GM12878 (cell line): ENCODE measurements around the gene BBC3. TPM values are rescaled to one million over a fixed set of nuclear protein-coding genes. Genes with fewer than 3 reads are reported as not detected.

ENCODE experiments used
- ATAC-seq: fragments of 200-7000 bp; cut with Tn5 transposase; 3 replicates; pipeline ENCODE4 v1.9.1; 2020; ENCODE audit warnings: mild to moderate bottlenecking, moderate library complexity
- BruUV-seq: library from RNA; stranded (reverse); fragments of 400-500 nt; replicated peaks from 2 replicates; lab custom pipeline; 2021; lab: Mats Ljungman, UMichigan
- CTCF ChIA-PET: fragments of 300-600 bp; sonication (Branson Sonifier 250); formaldehyde crosslinking; extraction: SDS; loops from one replicate; lab custom pipeline; 2021; ENCODE audit warnings: inconsistent platforms; lab: Yijun Ruan, JAX
- POLR2A ChIA-PET: fragments of 350-600 bp; formaldehyde crosslinking; extraction: SDS; loops from one replicate; lab custom pipeline; 2021; ENCODE audit warnings: inconsistent platforms; lab: Charles Lee
- RAD21 ChIA-PET: fragments of 300-600 bp; sonication (Branson Sonifier 250); formaldehyde crosslinking; loops from one replicate; lab custom pipeline; 2023; ENCODE audit warnings: antibody characterized with exemption; ENCODE audit not compliant: unreplicated experiment; lab: Charles Lee
- SMC1A ChIA-PET: fragments of 300-600 bp; sonication (Branson Sonifier 250); formaldehyde crosslinking; loops from one replicate; lab custom pipeline; 2023; ENCODE audit not compliant: unreplicated experiment, uncharacterized antibody; lab: Charles Lee
- DNase-seq: peaks from one replicate; pipeline ENCODE4 v3.0.0-alpha.2; 2011; ENCODE audit warnings: low read depth, low spot score
- FAIRE-seq: peaks from 3 replicates; lab custom pipeline; 2011; peaks lifted over from hg19 to GRCh38; lab: Jason Lieb, UNC
- H2AFZ ChIP-seq: 2 replicates; pipeline ENCODE4 v1.6.0; 2011; ENCODE audit warnings: low read depth, low read length, control low read depth; ENCODE audit not compliant: control insufficient read depth
- H3K27ac ChIP-seq: 2 replicates; pipeline ENCODE4 v1.5.1; 2011; ENCODE audit warnings: control low read depth; ENCODE audit not compliant: control insufficient read depth, insufficient read depth
- H3K27me3 ChIP-seq, 2 experiments: replicated peaks in 1 of 2; 2 replicates each; pipeline versions ENCODE4 v1.6.0 to v1.6.1; 2011; ENCODE audit warnings: low read length in 1 of 2; ENCODE audit not compliant: control insufficient read depth in 2 of 2, insufficient read depth in 2 of 2
- H3K36me3 ChIP-seq, 2 experiments: 2 replicates each; pipeline ENCODE4 v1.5.1; 2011; ENCODE audit warnings: low read length in 1 of 2; ENCODE audit not compliant: control insufficient read depth in 2 of 2, insufficient read depth in 2 of 2
- H3K4me1 ChIP-seq: 2 replicates; pipeline ENCODE4 v1.6.1; 2011; ENCODE audit warnings: mild to moderate bottlenecking, low read length, moderate library complexity, mixed read lengths; ENCODE audit not compliant: control insufficient read depth, insufficient read depth
- H3K4me2 ChIP-seq: 2 replicates; pipeline ENCODE4 v1.6.0; 2011; ENCODE audit warnings: control low read depth; ENCODE audit not compliant: control insufficient read depth, insufficient read depth
- H3K4me3 ChIP-seq: fragments of 200-600 bp; sonication (generic); 2 replicates; pipeline ENCODE4 v1.5.1; 2016
- H3K79me2 ChIP-seq: 2 replicates; pipeline ENCODE4 v1.6.0; 2011; ENCODE audit warnings: low read length; ENCODE audit not compliant: control insufficient read depth, insufficient read depth
- H3K9ac ChIP-seq: 2 replicates; pipeline ENCODE4 v1.8.0; 2011; ENCODE audit warnings: low read length, control low read depth, mixed read lengths; ENCODE audit not compliant: control insufficient read depth, insufficient read depth
- H3K9me3 ChIP-seq: replicated peaks from 3 replicates; pipeline ENCODE4 v1.5.1; 2011; ENCODE audit warnings: mild to moderate bottlenecking, low read length; ENCODE audit not compliant: control insufficient read depth, insufficient read depth
- H4K20me1 ChIP-seq: 2 replicates; pipeline ENCODE4 v1.6.0; 2011; ENCODE audit not compliant: control insufficient read depth, insufficient read depth
- ATF7 ChIP-seq: fragments of 450-650 bp; IDR thresholded peaks from 2 replicates; pipeline ENCODE4 v1.6.1; 2016; ENCODE audit warnings: low read depth, mild to moderate bottlenecking
- CBX5 ChIP-seq: sonication (generic); IDR thresholded peaks from 2 replicates; pipeline ENCODE4 v1.6.1; 2016; ENCODE audit warnings: low read depth, moderate library complexity, mild to moderate bottlenecking, inconsistent platforms
- CEBPZ ChIP-seq: fragments of 150-350 bp; IDR thresholded peaks from 2 replicates; pipeline ENCODE4 v1.6.1; 2016; ENCODE audit warnings: low read depth, low read length
- E2F8 ChIP-seq: fragments of 450-650 bp; IDR thresholded peaks from 2 replicates; pipeline ENCODE4 v1.6.1; 2018; ENCODE audit warnings: mild to moderate bottlenecking, low read depth, moderate library complexity; ENCODE audit not compliant: partially characterized antibody
- ETV6 ChIP-seq, 2 experiments: fragments of 450-650 bp in 1 of 2; IDR thresholded peaks in 1 of 2; conservative IDR thresholded peaks in 1 of 2; 2 replicates each; pipeline ENCODE4 v1.6.1; 2014; ENCODE audit warnings: antibody characterized with exemption in 1 of 2, borderline replicate concordance in 1 of 2, low read depth in 1 of 2, mild to moderate bottlenecking in 1 of 2, moderate library complexity in 1 of 2
- MAX ChIP-seq: IDR thresholded peaks from 2 replicates; pipeline ENCODE4 v1.6.1; 2012; ENCODE audit warnings: low read depth, low read length, improper control_type of control experiment
- MTA2 ChIP-seq: fragments of 450-650 bp; IDR thresholded peaks from 2 replicates; pipeline ENCODE4 v1.6.1; 2016; ENCODE audit warnings: low read depth, mild to moderate bottlenecking, moderate library complexity
- RAD21 ChIP-seq: IDR thresholded peaks from 2 replicates; pipeline ENCODE4 v1.6.1; 2011; ENCODE audit warnings: mild to moderate bottlenecking, low read depth, low read length, moderate library complexity; ENCODE audit not compliant: insufficient read depth
- SMARCA5 ChIP-seq: fragments of 450-650 bp; IDR thresholded peaks from 2 replicates; pipeline ENCODE4 v1.6.1; 2017; ENCODE audit warnings: mild to moderate bottlenecking
- SUPT20H ChIP-seq: IDR thresholded peaks from 2 replicates; pipeline ENCODE4 v1.6.1; 2011; ENCODE audit warnings: low read depth, mild to moderate bottlenecking, low read length, moderate library complexity, borderline replicate concordance; ENCODE audit not compliant: control insufficient read depth
- in situ Hi-C: fragments of 300-500 bp; cut with MboI; formaldehyde crosslinking; loops from 9 replicates; pipeline ENCODE4 v1.14.3; 2018; ENCODE audit warnings: mixed read lengths
- intact Hi-C: fragments of 100-400 bp; cut with micrococcal nuclease; formaldehyde crosslinking; loops from one replicate; pipeline ENCODE4 v1.14.2; 2022; ENCODE audit not compliant: unreplicated experiment
- polyA plus RNA-seq, 11 experiments: library from polyadenylated mRNA; depleted of rRNA in 4 of 11; unstranded in 6 of 11; stranded (reverse) in 5 of 11; fragments of >200 nt; fragmentation: Nextera tagmentation in 4 of 11; fragmentation: Illumina TruSeq in 1 of 11; extraction: Ambion mirVana in 4 of 11; extraction: Trizol in 1 of 11; gene quantifications; 1 replicate in 1 of 11; 2 replicates in 10 of 11; pipeline versions ENCODE4 v1.2.1 to v1.2.3, GENCODE V29; 2011 to 2016; ENCODE audit warnings: inconsistent platforms in 2 of 11, missing spikeins in 2 of 11, low read depth in 1 of 11
- total RNA-seq, 4 experiments: library from RNA; depleted of rRNA in 3 of 4; stranded (reverse); fragments of >200 nt in 3 of 4; fragmentation: Illumina TruSeq in 1 of 4; extraction: Trizol in 1 of 4; gene quantifications; 2 replicates each; pipeline versions ENCODE4 v1.2.1 to v1.2.3, GENCODE V29; 2013 to 2021

Gene BBC3
- total and polyA plus RNA-seq, 10 of the 15 experiments (the other 5 are each of a cell fraction or from before 2014, with no cell fraction given): 0.10 to 17.9 (median 7.5) TPM

GRCh38 chr19:47210689-47211316, 20.2 kb downstream of the BBC3 start (continued):
- TF ChIP-seq MAX (0 out of 2 replicates have a peak, but pooled peaks have one; percentile 48), MTA2 (0 out of 2 replicates have a peak, but pooled peaks have one; percentile 11), ATF7 (peak; percentile 50; the same call in 1 of the 2 replicates), CEBPZ (no peak), SMARCA5 (peak; percentile 62; the same call in 1 of the 2 replicates), RAD21 (peak; percentile 80)

GRCh38 chr19:47210180-47210490, 20.9 kb downstream of the BBC3 start:
- RAD21 ChIA-PET: interaction anchor here (0.6 to 7.1 kb wide), 21 partner anchors 9 to 181 kb away, joined by 3 to 255 read pairs (median 6); partner anchors contain the start of genes CCDC9, INAFM1 and ZC3H4
- intact Hi-C loops: loop anchor here (1.0 kb wide), 1 partner anchor 34 kb away; no protein-coding TSS in a partner anchor
- H3K4me1 ChIP-seq: 0 out of 2 replicates have a peak, but pooled peaks cover 2% of the 10 kb centered on the region
- CTCF ChIA-PET: interaction anchor here (0.7 to 12.2 kb wide), 41 partner anchors 9 to 296 kb away, joined by 3 to 473 read pairs (median 5); partner anchors contain the start of genes CCDC9, DHX34, SAE1 and ZC3H4
- no peak for FAIRE-seq
- H3K9me3 ChIP-seq: no peaks in the 10 kb centered on the region
- no peaks in the 10 kb centered on the region for H3K27me3 ChIP-seq
- no peak overlapping the region for H2AFZ ChIP-seq
- POLR2A ChIA-PET: interaction anchor here (0.5 to 4.3 kb wide), 15 partner anchors 8 to 1699 kb away, joined by 3 to 66 read pairs (median 4); partner anchors contain the start of genes CCDC9 and ZC3H4
- no TSS peak for BruUV-seq
- H3K27ac ChIP-seq: no peak overlapping the region
- H3K4me3 ChIP-seq: no peak overlapping the region
- no peak overlapping the region for H3K9ac ChIP-seq
- in situ Hi-C loops: loop anchor here (5.0 kb wide), 1 partner anchor 37 kb away; no protein-coding TSS in a partner anchor
- no peak overlapping the region for H3K4me2 ChIP-seq
- no peak for DNase-seq
- peaks cover 21 to 25% of the 10 kb centered on the region in 2 experiments for H3K36me3 ChIP-seq
- TF ChIP-seq ETV6 (conservative IDR thresholded peaks at IDR 0.05 in 1 of 2, IDR thresholded peaks at IDR 0.05 in 1 of 2; ENCODE audit: borderline replicate concordance in 1 of 2, low read depth in 1 of 2): no peak
- no peak for TF ChIP-seq SUPT20H
- no peak for TF ChIP-seq CBX5
- no peak for TF ChIP-seq E2F8
- SMC1A ChIA-PET: interaction anchor here (0.5 to 7.4 kb wide), 24 partner anchors 8 to 303 kb away, joined by 3 to 211 read pairs (median 4); partner anchors contain the start of genes CCDC9, SAE1 and ZC3H4
- no peaks in the 10 kb centered on the region for H4K20me1 ChIP-seq
- H3K79me2 ChIP-seq: no peaks in the 10 kb centered on the region
- no peak for ATAC-seq
